ENCODE results near the gene AGAP1.

Gene AGAP1

GRCh38 chr2:236026841-236027240 lies 533.0 kb downstream of the AGAP1 start:
- no peak for DNase-seq

GRCh38 chr2:236028066-236028465 lies 534.2 kb downstream of the AGAP1 start:
- no peak for DNase-seq

- DNase-seq: no peak
Observed at GRCh38 chr2:236033462-236033861, 539.6 kb downstream of the AGAP1 start.

- no peak for DNase-seq
Observed at GRCh38 chr2:236034974-236035373, 541.1 kb downstream of the AGAP1 start.

GRCh38 chr2:236036045-236036444 lies 542.2 kb downstream of the AGAP1 start:
- DNase-seq: no peak

- no peak for DNase-seq
Observed at GRCh38 chr2:236038096-236038495, 544.3 kb downstream of the AGAP1 start.

GRCh38 chr2:236040600-236041328 lies 546.9 kb downstream of the AGAP1 start:
- no peak for DNase-seq

GRCh38 chr2:236041616-236042015 lies 547.8 kb downstream of the AGAP1 start:
- no peak for DNase-seq

GRCh38 chr2:236042087-236042486 lies 548.2 kb downstream of the AGAP1 start:
- no peak for DNase-seq

GRCh38 chr2:236044191-236044590 lies 550.3 kb downstream of the AGAP1 start:
- DNase-seq: no peak

GRCh38 chr2:236045251-236046235 lies 551.7 kb downstream of the AGAP1 start:
- no peak for DNase-seq

- no peak for DNase-seq
Observed at GRCh38 chr2:236046715-236047114, 552.9 kb downstream of the AGAP1 start.

- no peak for DNase-seq
Observed at GRCh38 chr2:236047176-236047575, 553.3 kb downstream of the AGAP1 start.

- DNase-seq: no peak
Observed at GRCh38 chr2:236047886-236048540, 554.2 kb downstream of the AGAP1 start.

- DNase-seq: no peak
Observed at GRCh38 chr2:236049981-236050380, 556.1 kb downstream of the AGAP1 start.

GRCh38 chr2:236051351-236051750 lies 557.5 kb downstream of the AGAP1 start:
- DNase-seq: no peak

GRCh38 chr2:236051806-236052205 lies 558.0 kb downstream of the AGAP1 start:
- DNase-seq: no peak

GRCh38 chr2:236052206-236052605 lies 558.4 kb downstream of the AGAP1 start:
- no peak for DNase-seq

- DNase-seq: no peak
Observed at GRCh38 chr2:236052926-236053821, 559.3 kb downstream of the AGAP1 start.

GRCh38 chr2:236054125-236054524 lies 560.3 kb downstream of the AGAP1 start:
- DNase-seq: no peak

GRCh38 chr2:236054621-236055305 lies 560.9 kb downstream of the AGAP1 start:
- DNase-seq: no peak

- no peak for DNase-seq
Observed at GRCh38 chr2:236055471-236055870, 561.6 kb downstream of the AGAP1 start.

Measured in activated effector memory CD4-positive, alpha-beta T cell treated with anti-CD3 and anti-CD28 coated beads, Interleukin-2, amount 50 U/mL, for 16 hours (primary cell).